ENCODE measurements around the gene TRIM67. TPM values are rescaled to one million over a fixed set of nuclear protein-coding genes. Genes with fewer than 3 reads are reported as not detected.

The TRIM67 gene
- total RNA-seq, 1 experiment from 2014 or later, result 0.06 TPM

DNA sequence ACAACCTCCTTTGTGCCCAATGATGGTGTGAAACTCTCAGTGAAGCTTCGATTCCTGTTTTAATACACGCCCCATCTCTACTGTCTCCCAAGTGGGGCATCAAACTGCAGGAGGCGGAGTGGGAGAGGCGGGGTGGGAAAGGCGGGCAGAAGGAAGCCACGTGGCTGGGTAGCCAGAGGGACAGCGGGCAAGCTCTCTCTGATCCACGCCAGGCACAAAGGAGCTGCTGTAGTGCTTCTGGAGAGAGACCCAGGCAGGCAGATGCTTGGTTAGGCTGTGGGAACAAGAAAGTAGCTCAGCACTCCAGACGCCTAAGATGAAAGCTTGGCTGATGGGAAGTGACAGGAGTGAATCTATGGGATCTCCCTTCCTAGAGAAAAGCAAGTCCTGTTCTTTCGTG, 25.7 kb downstream of the TRIM67 start:
- Histone ChIP-seq H3K4me3 (ENCODE audit: low read depth, low read length, poor library complexity, severe bottlenecking) (no peak overlapping the region), H3K4me1 (ENCODE audit: insufficient read depth, low read length, poor library complexity, severe bottlenecking) (no peaks in the 10 kb centered on the region), H3K9me3 (ENCODE audit: low read depth, low read length, poor library complexity, severe bottlenecking) (no peaks in the 10 kb centered on the region), H3K27me3 (replicated peaks; ENCODE audit: insufficient read depth, low read depth, low read length, poor library complexity) (peaks cover 37% of the 10 kb centered on the region), H3K36me3 (ENCODE audit: insufficient read depth, low read length, poor library complexity, severe bottlenecking) (no peaks in the 10 kb centered on the region), H3K27ac (ENCODE audit: low read depth, low read length, poor library complexity, severe bottlenecking) (no peak overlapping the region)
- BruUV-seq (replicated peaks), result no TSS peak
- intact Hi-C loops (cut with micrococcal nuclease; ENCODE audit: unreplicated experiment), result no loop called here
- no peak for DNase-seq (ENCODE audit: low spot score)
- TF ChIP-seq EZH2 (IDR thresholded peaks at IDR 0.05; ENCODE audit: borderline replicate concordance, low read depth, low read length, poor library complexity, severe bottlenecking), result no peak
- TF ChIP-seq, protein P1, sequence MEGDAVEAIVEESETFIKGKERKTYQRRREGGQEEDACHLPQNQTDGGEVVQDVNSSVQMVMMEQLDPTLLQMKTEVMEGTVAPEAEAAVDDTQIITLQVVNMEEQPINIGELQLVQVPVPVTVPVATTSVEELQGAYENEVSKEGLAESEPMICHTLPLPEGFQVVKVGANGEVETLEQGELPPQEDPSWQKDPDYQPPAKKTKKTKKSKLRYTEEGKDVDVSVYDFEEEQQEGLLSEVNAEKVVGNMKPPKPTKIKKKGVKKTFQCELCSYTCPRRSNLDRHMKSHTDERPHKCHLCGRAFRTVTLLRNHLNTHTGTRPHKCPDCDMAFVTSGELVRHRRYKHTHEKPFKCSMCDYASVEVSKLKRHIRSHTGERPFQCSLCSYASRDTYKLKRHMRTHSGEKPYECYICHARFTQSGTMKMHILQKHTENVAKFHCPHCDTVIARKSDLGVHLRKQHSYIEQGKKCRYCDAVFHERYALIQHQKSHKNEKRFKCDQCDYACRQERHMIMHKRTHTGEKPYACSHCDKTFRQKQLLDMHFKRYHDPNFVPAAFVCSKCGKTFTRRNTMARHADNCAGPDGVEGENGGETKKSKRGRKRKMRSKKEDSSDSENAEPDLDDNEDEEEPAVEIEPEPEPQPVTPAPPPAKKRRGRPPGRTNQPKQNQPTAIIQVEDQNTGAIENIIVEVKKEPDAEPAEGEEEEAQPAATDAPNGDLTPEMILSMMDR (conservative IDR thresholded peaks at IDR 0.05; ENCODE audit: low read depth, low read length), result no peak
- CTCF ChIA-PET, result no interaction called here
- POLR2A ChIA-PET (ENCODE audit: low non-redundant PET), result no interaction called here

DNA sequence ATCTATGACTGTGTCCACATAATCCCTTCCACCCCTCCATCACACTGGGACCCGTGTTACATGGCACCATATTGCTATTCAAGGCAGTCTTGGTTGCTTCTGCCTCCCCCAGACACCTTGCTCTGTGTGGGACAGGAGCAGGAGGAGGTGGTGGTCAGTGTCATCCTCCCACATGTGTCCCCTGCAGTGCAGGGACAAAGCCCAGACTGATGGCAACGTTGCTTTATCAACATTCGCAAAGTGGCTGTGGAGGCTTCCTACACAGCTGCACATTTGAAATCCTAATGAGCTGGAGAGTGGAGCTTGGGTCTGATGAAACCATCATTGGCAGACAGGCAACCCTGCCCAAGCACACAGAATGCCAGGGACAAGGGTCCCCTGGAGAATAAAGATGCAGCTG, 26.2 kb downstream of the TRIM67 start:
- ChIA-PET POLR2A (ENCODE audit: low non-redundant PET) (no interaction called here), CTCF (no interaction called here)
- no peak overlapping the region for H3K4me3 ChIP-seq (ENCODE audit: low read depth, low read length, poor library complexity, severe bottlenecking)
- intact Hi-C loops (cut with micrococcal nuclease; ENCODE audit: unreplicated experiment), result no loop called here
- H3K36me3 ChIP-seq (ENCODE audit: insufficient read depth, low read length, poor library complexity, severe bottlenecking), result no peaks in the 10 kb centered on the region
- no peak overlapping the region for H3K27ac ChIP-seq (ENCODE audit: low read depth, low read length, poor library complexity, severe bottlenecking)
- no TSS peak for BruUV-seq (replicated peaks)
- no peak for TF ChIP-seq EZH2 (IDR thresholded peaks at IDR 0.05; ENCODE audit: borderline replicate concordance, low read depth, low read length, poor library complexity, severe bottlenecking)
- TF ChIP-seq, protein P1 (conservative IDR thresholded peaks at IDR 0.05; ENCODE audit: low read depth, low read length), result no peak
- H3K27me3 ChIP-seq (replicated peaks; ENCODE audit: insufficient read depth, low read depth, low read length, poor library complexity), result peaks cover 33% of the 10 kb centered on the region
- no peak for DNase-seq (ENCODE audit: low spot score)
- H3K4me1 ChIP-seq (ENCODE audit: insufficient read depth, low read length, poor library complexity, severe bottlenecking), result no peaks in the 10 kb centered on the region
- no peaks in the 10 kb centered on the region for H3K9me3 ChIP-seq (ENCODE audit: low read depth, low read length, poor library complexity, severe bottlenecking)

DNA sequence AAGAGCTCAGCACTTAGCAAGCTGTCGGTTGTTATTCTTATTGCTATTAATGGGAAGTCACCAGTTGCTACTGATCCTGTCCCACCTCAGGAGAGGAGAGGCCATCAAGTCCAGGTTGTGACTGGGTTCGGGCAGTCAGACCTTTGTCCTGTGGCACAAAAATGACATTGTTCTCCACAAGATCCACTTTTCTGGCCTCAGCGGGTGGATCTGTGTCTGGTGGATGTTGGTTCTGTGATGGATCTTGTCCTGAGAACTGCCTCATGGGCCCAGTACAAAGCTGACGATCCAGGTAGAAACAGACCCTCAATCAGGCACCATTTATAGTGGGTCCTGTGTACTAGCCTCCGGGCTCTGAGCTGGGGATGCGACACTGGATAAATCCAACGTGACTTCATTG, 26.9 kb downstream of the TRIM67 start:
- CTCF ChIA-PET, result no interaction called here
- H3K27me3 ChIP-seq (replicated peaks; ENCODE audit: insufficient read depth, low read depth, low read length, poor library complexity), result peaks cover 26% of the 10 kb centered on the region
- POLR2A ChIA-PET (ENCODE audit: low non-redundant PET), result no interaction called here
- H3K27ac ChIP-seq (ENCODE audit: low read depth, low read length, poor library complexity, severe bottlenecking), result no peak overlapping the region
- TF ChIP-seq, protein P1 (conservative IDR thresholded peaks at IDR 0.05; ENCODE audit: low read depth, low read length), result no peak
- no peak for TF ChIP-seq EZH2 (IDR thresholded peaks at IDR 0.05; ENCODE audit: borderline replicate concordance, low read depth, low read length, poor library complexity, severe bottlenecking)
- H3K4me3 ChIP-seq (ENCODE audit: low read depth, low read length, poor library complexity, severe bottlenecking), result no peak overlapping the region
- no peaks in the 10 kb centered on the region for H3K36me3 ChIP-seq (ENCODE audit: insufficient read depth, low read length, poor library complexity, severe bottlenecking)
- H3K4me1 ChIP-seq (ENCODE audit: insufficient read depth, low read length, poor library complexity, severe bottlenecking), result no peaks in the 10 kb centered on the region
- intact Hi-C loops (cut with micrococcal nuclease; ENCODE audit: unreplicated experiment), result no loop called here
- no peak for DNase-seq (ENCODE audit: low spot score)
- BruUV-seq (replicated peaks), result no TSS peak
- H3K9me3 ChIP-seq (ENCODE audit: low read depth, low read length, poor library complexity, severe bottlenecking), result no peaks in the 10 kb centered on the region

Measured in A673 (cell line).